GM21529 (cell line): ENCODE data around the gene NCCRP1.
"Not testable (repeated sequence)": the region's sequence is repeated elsewhere in the genome, so short reads cannot be mapped to it uniquely, and the experiment has no call there.

Experiments
- ATAC-seq: cut with Tn5 transposase; IDR thresholded peaks from one replicate; pipeline ENCODE4 v1.9.1; 2021; ENCODE audit not compliant: unreplicated experiment

Gene NCCRP1

GRCh38 chr19:39244410-39245100, 47.8 kb downstream of the NCCRP1 start, which contains the start of gene IFNL3:
Gene IFNL3 (minus strand): TSS chr19:39245006. CDS start chr19:39244967, 39 bp downstream.
- not testable (repeated sequence) for ATAC-seq

- ATAC-seq, result not testable (repeated sequence)
Observed at GRCh38 chr19:39245166-39245565, 48.4 kb downstream of the NCCRP1 start.

- no peak for ATAC-seq
Observed at GRCh38 chr19:39246951-39247669, 50.3 kb downstream of the NCCRP1 start.

- ATAC-seq, result no peak
Observed at GRCh38 chr19:39247701-39248664, 51.2 kb downstream of the NCCRP1 start.

- ATAC-seq, result no peak
Observed at GRCh38 chr19:39248806-39249205, 52.0 kb downstream of the NCCRP1 start, which contains the start of gene IFNL4. Gene IFNL4 (minus strand): TSS chr19:39248856.

GRCh38 chr19:39251081-39251480, 54.3 kb downstream of the NCCRP1 start:
- no peak for ATAC-seq
